ENCODE measurements around the gene CD247. TPM values are rescaled to one million over a fixed set of nuclear protein-coding genes. Genes with fewer than 3 reads are reported as not detected.
A peak's percentile ranks its signal among the peaks of the same experiment; 100 is the strongest.

The CD247 gene
- total RNA-seq, 1 donor from 2014 or later, result not detected

DNA sequence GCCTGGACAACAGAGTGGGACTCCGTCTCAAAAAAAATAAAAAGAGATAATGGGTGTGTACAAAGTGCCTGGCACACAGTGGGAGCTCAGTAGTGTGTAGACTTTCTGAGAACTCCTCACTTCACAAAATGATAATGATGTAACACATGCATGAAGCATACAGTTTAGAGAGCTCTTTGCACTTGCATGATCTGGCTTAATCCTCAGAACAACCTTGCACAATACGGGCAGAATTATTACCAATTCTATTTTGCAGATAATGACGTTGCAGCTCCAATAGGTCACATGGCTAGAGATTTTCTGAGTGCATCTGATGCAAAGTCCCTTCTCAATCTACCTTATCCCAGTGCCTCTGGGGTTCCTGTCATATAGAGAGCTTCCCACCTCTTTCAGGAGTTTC is 71.4 kb downstream of the CD247 start:
- no peak for DNase-seq
- peaks cover 2% of the 10 kb centered on the region for H3K9me3 Mint-ChIP-seq (ENCODE audit: unreplicated experiment)
- no peak overlapping the region for H3K27ac Mint-ChIP-seq (ENCODE audit: unreplicated experiment)
- no peak overlapping the region for H3K4me3 Mint-ChIP-seq (ENCODE audit: unreplicated experiment)
- no peaks in the 10 kb centered on the region for H3K36me3 Mint-ChIP-seq (ENCODE audit: unreplicated experiment)
- H3K27me3 Mint-ChIP-seq (ENCODE audit: unreplicated experiment), result peaks cover 6% of the 10 kb centered on the region
- TF ChIP-seq, protein P1, sequence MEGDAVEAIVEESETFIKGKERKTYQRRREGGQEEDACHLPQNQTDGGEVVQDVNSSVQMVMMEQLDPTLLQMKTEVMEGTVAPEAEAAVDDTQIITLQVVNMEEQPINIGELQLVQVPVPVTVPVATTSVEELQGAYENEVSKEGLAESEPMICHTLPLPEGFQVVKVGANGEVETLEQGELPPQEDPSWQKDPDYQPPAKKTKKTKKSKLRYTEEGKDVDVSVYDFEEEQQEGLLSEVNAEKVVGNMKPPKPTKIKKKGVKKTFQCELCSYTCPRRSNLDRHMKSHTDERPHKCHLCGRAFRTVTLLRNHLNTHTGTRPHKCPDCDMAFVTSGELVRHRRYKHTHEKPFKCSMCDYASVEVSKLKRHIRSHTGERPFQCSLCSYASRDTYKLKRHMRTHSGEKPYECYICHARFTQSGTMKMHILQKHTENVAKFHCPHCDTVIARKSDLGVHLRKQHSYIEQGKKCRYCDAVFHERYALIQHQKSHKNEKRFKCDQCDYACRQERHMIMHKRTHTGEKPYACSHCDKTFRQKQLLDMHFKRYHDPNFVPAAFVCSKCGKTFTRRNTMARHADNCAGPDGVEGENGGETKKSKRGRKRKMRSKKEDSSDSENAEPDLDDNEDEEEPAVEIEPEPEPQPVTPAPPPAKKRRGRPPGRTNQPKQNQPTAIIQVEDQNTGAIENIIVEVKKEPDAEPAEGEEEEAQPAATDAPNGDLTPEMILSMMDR (IDR thresholded peaks at IDR 0.05; ENCODE audit: partially characterized antibody, unreplicated experiment), result no peak
- H3K4me1 Mint-ChIP-seq (ENCODE audit: low read depth, unreplicated experiment), result peaks cover 4% of the 10 kb centered on the region

GRCh38 chr1:167443757-167444156 is 74.6 kb downstream of the CD247 start:
- Mint-ChIP-seq H3K36me3 (ENCODE audit: unreplicated experiment) (no peaks in the 10 kb centered on the region), H3K9me3 (ENCODE audit: unreplicated experiment) (peaks cover 2% of the 10 kb centered on the region), H3K4me3 (ENCODE audit: unreplicated experiment) (no peak overlapping the region), H3K4me1 (ENCODE audit: low read depth, unreplicated experiment) (peaks cover 7% of the 10 kb centered on the region), H3K27me3 (ENCODE audit: unreplicated experiment) (peaks cover 13% of the 10 kb centered on the region), H3K27ac (ENCODE audit: unreplicated experiment) (no peak overlapping the region)
- TF ChIP-seq, protein P1 (IDR thresholded peaks at IDR 0.05; ENCODE audit: partially characterized antibody, unreplicated experiment), result no peak
- no peak for DNase-seq

DNA sequence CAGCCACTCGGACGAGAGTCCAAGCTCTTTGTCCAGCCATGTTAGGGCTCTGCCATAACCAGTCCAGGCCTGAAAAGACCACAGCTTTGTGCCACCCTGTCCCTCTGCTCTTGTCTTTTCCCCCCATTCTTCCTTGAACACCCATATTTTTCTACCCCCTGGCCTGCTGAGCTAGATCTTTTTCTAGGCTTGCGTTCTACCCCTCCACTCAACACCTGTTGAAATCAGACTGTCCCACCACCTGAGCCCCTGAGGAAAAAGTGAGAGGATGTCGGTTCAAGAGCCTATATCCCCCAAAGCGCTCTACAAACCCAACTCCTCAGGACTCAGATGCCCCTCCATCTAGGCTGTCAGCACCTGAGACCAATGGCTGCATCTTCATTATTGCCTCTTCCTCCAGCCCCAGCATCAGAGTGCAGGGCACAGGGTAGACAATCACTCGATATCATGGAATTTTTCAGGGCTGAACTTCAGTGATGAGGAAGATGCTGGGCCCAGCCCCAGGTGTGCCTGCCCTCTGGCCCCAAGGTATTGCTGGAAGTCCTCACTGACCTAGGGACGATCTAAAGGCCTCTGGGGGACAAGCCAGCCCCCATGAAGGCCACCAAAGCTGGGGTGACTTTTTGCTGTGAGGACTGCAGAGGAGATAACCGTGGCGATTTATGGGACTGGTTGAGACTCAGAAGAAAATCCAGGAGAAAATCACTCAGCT is 75.3 kb downstream of the CD247 start:
- Mint-ChIP-seq H3K4me1 (ENCODE audit: low read depth, unreplicated experiment) (peaks cover 7% of the 10 kb centered on the region), H3K27me3 (ENCODE audit: unreplicated experiment) (peaks cover 13% of the 10 kb centered on the region), H3K4me3 (ENCODE audit: unreplicated experiment) (no peak overlapping the region), H3K27ac (ENCODE audit: unreplicated experiment) (peak overlapping the region; percentile 44), H3K36me3 (ENCODE audit: unreplicated experiment) (no peaks in the 10 kb centered on the region), H3K9me3 (ENCODE audit: unreplicated experiment) (peaks cover 2% of the 10 kb centered on the region)
- no peak for DNase-seq
- TF ChIP-seq, protein P1 (IDR thresholded peaks at IDR 0.05; ENCODE audit: partially characterized antibody, unreplicated experiment), result no peak

- peak; percentile 90 for DNase-seq
- H3K4me3 Mint-ChIP-seq (ENCODE audit: unreplicated experiment), result no peak overlapping the region
- peaks cover 15% of the 10 kb centered on the region for H3K27me3 Mint-ChIP-seq (ENCODE audit: unreplicated experiment)
- H3K4me1 Mint-ChIP-seq (ENCODE audit: low read depth, unreplicated experiment), result peaks cover 7% of the 10 kb centered on the region
- no peaks in the 10 kb centered on the region for H3K36me3 Mint-ChIP-seq (ENCODE audit: unreplicated experiment)
- peak overlapping the region; percentile 44 for H3K27ac Mint-ChIP-seq (ENCODE audit: unreplicated experiment)
- H3K9me3 Mint-ChIP-seq (ENCODE audit: unreplicated experiment), result peaks cover 5% of the 10 kb centered on the region
- TF ChIP-seq, protein P1 (IDR thresholded peaks at IDR 0.05; ENCODE audit: partially characterized antibody, unreplicated experiment), result peak; percentile 80
These were observed 76.0 kb downstream of the CD247 start for GRCh38 chr1:167442142-167442848.

GRCh38 chr1:167441222-167441621 is 77.1 kb downstream of the CD247 start:
- Mint-ChIP-seq H3K9me3 (ENCODE audit: unreplicated experiment) (peaks cover 5% of the 10 kb centered on the region), H3K36me3 (ENCODE audit: unreplicated experiment) (peaks cover 5% of the 10 kb centered on the region), H3K4me1 (ENCODE audit: low read depth, unreplicated experiment) (peaks cover 7% of the 10 kb centered on the region), H3K27me3 (ENCODE audit: unreplicated experiment) (peaks cover 15% of the 10 kb centered on the region), H3K27ac (ENCODE audit: unreplicated experiment) (no peak overlapping the region), H3K4me3 (ENCODE audit: unreplicated experiment) (no peak overlapping the region)
- TF ChIP-seq, protein P1 (IDR thresholded peaks at IDR 0.05; ENCODE audit: partially characterized antibody, unreplicated experiment), result no peak
- DNase-seq, result no peak
